HG03039 (cell line): Measurements from ENCODE around the gene EHD1.
"Not testable (repeated sequence)": the region's sequence is repeated elsewhere in the genome, so short reads cannot be mapped to it uniquely, and the experiment has no call there.

Experiments
- ATAC-seq: cut with Tn5 transposase; IDR thresholded peaks from one replicate; pipeline ENCODE4 v1.9.1; 2021; ENCODE audit warnings: mild to moderate bottlenecking, moderate library complexity; ENCODE audit not compliant: unreplicated experiment

The EHD1 gene

DNA sequence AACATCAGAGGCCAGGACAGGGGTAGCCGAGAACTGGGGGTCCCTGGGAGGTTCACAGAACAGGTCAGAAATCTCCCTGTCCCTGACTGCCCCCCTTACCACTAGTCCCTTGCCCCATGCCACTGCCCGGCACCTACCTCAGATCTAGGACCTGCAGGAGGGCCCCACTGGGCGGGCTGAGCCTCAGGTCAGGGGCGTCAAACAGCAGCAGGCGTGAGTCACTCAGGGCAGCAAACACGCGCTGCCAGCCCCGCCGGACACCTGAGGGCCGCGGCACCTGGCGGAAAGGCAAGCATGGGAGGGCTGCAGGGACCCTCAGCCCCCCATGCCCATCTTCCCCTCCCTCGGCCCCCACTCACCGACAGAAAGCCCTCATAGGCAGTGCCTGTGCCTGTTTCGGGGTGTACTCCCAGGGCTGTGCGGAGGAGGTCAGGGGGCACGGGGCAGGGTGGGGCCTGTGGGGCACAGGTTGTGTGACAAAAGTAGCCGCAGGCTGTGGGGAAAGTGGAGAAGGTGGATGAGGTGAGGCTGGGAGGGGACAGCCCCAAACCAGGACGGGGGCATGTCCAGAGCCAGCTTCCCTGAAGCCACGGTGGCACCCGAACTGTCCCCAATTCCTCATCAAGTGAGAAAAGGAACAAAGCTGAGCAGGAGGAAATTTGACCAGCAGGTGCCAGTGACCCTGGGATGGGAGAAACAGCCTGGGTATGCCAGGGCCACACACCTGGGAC lies 45.8 kb downstream of the EHD1 start:
- no peak for ATAC-seq

DNA sequence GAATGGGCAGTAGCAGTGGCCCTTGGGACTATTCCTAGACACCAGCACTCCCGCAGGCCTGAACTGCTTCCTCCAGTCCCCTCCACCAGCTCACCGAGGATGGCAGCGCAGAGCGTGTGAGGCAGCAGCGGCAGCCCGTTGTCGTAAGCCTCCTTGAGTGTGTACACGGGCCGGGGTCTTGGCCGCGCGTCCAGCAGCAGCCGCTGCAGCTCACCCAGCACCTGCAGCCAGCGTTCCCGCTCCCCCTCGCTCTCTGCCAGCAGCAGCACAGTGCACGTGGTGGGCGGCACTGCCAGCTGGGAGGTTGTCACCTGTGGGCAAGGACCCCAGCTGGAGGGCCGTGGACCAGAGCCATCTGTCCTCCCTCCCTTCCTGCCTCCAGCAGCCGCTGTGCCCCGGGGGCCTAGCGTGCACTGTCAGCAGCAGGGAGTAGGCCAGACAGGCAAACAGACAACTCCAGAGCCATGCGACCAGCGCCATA lies 47.0 kb downstream of the EHD1 start:
- ATAC-seq, result no peak

DNA sequence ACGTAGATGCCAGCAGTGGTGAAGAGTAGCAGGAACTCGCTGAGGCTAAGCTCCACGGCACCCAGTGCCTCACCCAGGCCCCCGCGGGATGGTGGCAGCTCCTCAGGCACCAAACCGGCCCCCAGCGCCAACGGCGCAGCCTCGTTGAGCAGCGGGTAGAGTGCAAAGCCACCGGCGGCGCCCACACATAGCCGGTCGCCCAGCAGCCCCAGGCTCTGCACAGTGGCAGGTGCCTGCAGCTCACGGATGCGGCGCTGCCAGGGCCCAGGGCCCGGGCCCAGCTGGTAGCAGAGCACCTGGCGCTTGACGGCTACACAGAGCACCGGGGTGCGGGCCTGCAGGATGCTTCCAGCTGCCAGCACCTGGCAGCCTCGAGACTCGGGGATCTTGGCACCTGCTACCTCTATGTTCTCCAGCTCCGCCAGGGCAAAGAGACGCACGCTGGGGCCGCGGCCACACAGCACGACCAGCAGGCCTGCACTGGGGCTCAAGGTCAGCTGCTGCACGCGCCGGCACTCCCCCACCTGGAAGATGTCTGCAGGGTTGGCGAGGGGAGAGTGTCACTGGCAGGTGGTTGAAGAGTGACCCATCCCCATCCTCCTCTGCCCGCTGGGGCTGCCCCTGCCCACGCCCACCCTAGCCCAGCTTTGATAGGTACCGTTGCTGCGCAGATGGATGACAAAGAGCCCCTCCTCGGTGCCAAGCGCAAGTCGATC lies 48.7 kb downstream of the EHD1 start:
- no peak for ATAC-seq

DNA sequence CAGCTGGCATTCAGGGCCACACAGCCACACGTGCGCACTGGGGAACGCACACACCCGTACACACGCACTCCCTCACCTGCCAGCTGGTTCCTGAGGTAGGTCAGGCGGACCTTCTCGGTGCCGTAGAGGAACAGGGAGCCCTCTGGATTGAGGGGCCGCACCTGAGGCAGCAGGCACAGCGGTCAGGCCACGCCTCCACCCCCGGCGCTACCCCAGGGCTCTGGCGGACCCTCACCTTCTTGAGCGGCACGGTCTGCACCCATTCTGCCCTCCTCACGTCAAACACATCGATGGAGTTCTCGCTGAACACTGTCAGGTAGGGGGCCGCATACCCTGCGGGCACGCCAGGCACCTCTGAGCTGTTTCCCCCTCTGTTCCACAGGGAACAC lies 51.0 kb downstream of the EHD1 start:
- ATAC-seq, result no peak

DNA sequence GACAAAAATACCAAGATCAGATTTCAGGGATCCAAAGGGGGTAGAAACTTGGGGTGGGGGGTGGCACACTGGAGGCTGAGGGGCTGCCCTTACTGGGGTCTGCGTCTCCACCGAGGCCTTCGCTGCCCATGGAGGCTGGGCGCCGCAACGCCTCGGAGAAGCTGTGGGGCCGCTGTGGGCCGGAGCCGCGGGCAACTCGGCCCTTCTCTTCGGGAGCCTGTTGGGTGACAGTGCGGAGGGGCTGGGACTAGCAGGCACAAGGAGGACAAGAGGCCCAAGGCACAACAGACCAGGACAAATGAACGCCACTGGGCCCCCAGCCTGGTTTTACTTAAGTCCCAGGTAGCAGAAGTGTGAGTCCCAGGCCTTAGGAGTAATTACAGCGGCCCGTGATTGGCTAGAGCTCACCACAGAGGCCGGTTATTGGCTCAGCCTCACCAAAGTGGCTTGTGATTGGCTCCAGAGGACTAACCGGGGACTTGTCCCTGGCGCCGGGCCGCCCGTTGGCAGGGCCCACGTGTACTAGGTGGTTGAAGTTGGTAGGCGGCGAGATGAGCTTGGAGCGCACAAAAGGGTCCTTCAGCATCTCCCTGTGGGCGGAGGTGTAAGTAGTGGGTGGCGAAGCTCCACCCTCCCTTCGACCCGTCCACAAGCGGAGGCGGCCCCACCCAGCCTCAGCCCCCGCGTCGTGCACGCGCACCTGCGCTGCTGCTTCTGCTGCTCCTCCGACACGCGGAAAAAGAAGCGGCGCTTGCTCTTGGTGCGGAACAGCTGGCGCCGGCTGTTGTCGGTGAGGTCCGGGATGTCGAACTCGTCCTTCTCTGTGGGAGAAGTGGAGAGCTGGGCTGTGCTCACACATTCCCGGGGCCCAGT lies 51.6 kb downstream of the EHD1 start:
- ATAC-seq, result no peak

DNA sequence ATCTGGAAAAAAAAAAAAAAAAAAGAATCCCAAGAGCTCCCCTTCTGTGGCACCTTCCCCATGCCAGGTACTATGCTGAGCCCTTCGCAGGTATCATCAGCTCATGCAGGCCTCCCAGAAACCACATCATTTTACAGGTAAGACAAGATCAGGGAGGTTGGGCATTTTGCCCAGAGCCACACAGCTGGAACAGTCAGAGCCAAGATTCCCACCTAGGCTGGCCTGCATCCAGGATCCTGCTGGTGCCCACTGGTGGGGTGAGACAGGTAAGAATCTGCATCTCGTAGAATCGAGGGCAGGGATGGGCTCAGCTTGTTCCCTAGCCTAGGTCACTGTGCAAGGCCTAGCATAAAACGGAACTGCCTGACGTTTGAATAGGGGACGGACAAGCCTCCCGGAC lies 52.4 kb downstream of the EHD1 start:
- no peak for ATAC-seq

DNA sequence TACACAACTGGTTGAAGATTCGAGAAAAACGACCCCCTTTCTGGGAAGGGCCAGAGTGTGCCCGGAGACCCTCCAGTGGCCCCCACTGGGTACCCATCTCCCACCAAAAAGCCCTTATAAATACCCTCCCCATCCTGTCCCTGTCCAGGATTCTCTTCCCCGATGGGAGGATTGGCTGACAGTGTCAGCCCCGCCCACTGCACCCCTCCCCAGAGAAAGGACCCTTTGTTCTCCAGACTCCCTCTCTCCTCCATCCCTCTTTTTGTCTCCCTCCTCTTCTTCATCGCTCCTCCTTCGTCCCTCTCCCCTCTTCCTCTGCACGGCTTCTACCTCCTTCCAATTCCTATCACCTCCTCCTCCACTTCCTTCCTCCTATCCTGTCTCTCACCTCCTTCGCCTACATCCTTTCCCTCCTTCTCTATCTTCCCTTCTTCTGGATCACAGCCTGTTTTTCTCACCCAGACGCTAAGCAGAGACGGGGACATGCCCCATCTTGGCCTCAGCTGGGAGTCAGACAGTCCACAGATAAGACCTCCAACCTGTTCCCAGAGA lies 54.8 kb downstream of the EHD1 start:
- ATAC-seq, result no peak

DNA sequence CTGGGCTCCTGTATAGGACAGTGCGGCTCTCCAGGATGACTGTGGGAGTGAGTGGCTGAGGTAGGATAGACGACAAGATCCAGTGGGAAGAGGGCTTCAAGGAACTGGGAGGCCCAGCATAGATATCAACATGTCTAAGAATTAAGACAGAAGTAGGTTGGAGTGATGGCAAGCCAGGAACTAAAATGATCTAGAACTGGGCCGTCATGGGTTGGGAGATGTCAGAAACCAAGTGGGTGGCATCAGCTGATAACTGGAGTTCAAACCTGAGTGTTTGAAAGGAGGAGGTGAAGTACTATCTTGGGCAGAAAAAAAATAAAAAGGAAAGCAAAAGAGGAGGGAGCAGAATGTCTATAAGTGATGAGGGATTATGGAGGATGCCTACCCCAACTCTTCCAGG lies 60.9 kb downstream of the EHD1 start:
- no peak for ATAC-seq

DNA sequence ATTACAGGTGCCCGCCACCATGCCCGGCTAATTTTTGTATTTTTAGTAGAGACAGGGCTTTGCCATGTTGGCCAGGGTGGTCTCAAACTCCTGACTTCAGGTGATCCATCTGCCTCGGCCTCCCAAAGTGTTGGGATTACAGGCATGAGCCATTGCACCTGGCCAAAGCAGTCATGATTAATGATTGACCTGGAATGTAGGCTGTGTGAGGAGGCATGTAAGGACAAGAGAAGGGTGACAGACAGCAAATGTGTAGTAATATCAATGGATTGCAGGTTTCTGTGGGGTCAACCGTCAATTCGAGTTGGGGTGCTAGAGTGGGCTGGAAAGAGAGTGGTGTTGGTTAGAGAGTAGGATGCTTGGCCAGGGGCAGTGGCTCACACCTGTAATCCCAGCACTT lies 63.0 kb downstream of the EHD1 start:
- not testable (repeated sequence) for ATAC-seq

DNA sequence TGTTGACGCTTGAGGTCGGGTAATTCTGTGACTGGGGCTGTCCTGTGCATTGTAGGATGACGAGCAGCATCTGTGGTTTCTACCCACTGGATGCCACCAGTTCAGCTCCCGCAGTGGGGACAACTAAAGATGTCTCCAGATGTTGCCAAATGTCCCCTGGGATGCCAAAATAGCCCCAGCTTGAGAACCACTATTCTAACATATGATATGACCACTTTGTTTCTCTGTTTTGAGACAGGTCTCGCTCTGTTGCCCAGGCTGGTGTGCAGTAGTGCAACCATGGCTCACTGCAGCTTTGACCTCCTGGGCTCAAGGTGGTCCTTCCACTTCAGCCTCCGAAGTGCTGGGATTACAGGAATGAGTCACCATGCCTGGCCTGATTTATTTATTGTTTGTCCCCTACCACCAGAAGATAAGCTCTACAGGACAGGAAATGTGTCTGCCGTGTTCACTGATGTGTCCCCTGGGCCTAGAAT lies 63.7 kb downstream of the EHD1 start:
- no peak for ATAC-seq

DNA sequence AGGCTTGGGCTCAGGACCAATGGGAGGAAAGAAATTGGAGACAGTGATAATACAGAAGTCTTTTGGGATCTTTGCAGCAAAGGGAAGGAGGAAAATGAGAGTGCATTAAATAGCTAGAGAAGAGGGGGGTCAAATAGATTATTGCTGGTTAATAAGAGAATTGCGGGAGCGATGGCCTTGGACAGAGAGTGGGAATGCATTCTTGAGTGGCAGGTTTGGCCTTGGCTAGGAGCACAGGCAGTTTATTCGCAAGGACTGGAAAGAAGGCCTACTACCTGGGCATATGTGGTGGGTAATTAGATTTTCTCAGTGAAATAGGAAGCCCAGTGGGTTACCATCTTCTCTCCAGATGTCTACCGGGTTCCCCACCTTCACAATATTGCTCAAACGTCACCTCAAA lies 64.6 kb downstream of the EHD1 start:
- no peak for ATAC-seq

DNA sequence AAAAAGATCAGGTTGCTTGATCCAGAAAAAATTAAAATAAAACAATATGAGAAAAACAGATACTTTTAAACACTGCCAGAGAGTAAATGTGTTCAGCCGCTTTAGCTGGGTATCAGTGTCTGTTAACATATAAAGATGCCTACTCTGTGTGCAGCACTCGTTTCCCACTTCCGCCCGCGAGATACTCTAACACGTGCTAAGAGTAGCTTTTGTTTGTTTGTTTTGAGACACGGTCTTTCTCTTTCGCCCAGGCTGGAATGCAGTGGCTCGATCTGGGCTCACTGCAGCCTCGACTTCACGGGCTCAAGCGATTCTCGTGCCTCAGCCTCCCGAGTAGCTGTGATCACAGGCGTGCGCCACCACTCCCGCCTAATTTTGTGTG lies 67.5 kb downstream of the EHD1 start:
- ATAC-seq, result no peak

DNA sequence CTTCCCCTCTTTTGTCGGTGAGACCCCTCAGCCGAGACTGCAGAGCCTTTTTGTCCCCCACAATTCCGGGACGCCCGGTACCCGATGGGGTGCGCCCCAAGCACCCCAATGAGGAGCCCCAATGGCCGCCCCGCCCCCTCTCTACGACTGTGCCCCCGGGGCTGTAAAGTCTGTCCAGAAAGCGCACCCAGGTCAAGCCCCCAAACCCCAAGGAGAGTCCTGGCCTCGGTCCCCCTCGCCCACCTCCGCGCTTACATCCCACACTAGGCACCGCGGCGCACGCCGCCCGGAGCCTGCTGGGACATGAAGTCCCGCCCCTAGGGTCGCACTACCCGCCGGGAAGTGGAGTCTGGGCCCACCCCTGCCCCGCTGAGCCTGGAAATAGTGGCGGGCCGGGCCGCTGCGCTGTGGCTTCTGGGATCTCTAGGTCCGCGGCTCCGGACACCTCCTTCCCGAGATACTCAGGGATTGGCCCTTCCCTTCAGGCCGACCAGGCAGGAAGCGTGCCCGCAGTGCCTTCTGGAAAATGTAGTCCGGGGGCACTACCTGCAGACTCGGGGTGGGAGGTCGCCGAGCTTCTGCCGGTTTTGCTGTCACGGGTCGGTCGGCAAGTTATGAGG lies 68.0 kb downstream of the EHD1 start, which contains the start of gene MEN1:
Gene MEN1, minus strand, starts transcription at position 281 of the 620 bp plus-strand sequence. CDS start 442 bp downstream, outside the sequence.
- peak; percentile 63 for ATAC-seq

DNA sequence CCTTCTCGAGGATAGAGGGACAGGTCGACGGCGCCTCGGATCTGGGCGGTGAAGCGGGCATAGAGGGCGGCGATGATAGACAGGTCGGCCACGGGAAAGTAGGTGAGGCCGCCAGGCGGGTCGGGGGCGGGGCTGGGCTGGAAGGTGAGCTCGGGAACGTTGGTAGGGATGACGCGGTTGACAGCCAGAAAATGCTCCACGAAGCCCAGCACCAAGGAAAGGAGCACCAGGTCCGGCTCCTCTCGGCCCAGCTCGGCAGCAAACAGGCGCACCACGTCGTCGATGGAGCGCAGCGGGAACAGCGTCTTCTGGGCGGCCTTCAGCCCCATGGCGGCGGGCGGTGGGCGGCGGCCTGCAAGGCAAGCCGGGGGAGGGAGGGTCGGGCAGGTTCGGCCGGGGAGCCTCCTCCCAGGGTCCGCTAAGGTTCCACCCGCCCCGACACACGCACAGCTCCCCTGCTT lies 68.6 kb downstream of the EHD1 start:
- ATAC-seq, result no peak

DNA sequence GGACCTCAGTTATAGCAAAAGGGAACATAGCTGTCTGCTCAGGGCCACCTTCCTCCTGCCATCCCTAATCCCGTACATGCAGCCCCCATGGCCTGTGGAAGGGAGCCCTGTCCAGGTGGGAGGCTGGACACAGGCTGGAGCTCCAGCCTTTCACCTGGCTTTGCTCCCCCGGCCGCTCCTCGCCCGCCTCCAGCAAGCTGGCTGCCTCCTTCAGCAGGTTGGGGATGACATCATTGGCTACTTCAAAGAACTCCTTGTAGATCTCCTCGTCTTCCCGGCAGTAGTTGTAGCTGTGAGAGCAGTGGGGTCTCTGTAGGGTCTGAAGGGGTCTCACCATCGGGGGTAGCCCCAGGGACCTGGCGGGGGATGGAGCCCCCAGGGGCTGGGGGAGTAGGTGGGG lies 72.9 kb downstream of the EHD1 start:
- no peak for ATAC-seq

DNA sequence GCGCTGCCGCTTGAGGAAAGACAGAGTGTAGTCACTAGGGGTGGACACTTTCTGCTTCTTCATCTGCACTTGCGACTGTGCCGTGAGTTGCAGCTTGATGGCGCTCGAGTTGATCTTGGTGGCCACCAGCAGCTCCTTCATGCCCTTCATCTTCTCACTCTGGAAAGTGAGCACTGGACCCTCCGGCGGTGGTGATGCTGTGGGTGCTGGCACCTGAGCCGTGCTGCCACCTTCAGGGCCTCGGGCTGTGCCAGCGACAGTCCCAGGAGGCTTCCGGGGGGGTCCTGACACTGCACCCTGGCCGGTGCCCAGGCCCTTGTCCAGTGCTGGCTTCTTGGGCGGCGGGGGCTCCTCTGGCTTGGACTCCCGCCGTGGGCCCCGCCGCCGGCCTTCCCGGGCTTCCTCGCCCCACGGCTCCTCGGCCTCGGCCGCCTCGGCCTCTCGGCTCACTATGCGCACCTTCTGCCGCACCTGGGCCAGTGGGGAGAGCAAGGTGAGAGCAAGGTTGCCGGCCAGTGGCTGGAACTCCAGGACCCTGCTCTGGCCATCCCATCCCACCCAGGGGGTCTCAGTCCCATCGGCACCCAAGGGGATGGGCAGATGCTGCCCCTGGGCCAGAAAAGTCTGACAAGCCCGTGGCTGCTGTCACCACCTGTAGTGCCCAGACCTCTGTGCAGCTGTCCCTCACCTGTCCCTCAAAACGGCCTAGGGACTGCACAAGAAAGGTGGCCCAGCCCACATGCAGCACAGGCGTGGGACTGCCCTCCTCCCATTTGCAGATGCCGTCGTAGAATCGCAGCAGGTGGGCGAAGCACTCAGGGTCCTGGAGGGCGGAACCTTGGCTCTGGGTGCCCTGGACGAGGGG lies 73.8 kb downstream of the EHD1 start:
- ATAC-seq, result no peak

DNA sequence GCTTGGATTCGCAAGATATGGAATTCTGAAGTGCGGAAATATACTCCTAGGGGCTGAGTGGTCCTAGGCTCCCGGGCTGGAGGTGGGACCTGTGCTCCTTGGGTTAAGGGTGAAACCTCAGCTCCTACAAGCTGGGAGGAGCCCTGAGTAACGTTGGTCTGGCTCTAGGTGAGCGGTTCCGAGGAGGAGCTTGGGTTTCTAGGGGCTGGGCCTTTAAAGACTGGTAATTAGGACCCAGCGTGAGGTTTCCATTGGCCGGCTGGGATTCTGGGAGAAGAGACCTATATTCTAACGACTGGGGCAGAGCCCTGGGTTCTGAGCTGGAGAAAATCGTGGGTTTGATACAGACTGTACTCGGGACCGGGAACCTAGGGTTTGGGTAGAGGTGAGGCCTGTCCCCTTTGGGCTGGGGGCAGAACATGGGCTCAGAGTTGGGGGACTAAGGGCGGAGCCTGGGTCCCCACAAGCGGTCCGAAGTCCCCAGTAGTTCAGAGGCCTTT lies 74.5 kb downstream of the EHD1 start:
- no peak for ATAC-seq

DNA sequence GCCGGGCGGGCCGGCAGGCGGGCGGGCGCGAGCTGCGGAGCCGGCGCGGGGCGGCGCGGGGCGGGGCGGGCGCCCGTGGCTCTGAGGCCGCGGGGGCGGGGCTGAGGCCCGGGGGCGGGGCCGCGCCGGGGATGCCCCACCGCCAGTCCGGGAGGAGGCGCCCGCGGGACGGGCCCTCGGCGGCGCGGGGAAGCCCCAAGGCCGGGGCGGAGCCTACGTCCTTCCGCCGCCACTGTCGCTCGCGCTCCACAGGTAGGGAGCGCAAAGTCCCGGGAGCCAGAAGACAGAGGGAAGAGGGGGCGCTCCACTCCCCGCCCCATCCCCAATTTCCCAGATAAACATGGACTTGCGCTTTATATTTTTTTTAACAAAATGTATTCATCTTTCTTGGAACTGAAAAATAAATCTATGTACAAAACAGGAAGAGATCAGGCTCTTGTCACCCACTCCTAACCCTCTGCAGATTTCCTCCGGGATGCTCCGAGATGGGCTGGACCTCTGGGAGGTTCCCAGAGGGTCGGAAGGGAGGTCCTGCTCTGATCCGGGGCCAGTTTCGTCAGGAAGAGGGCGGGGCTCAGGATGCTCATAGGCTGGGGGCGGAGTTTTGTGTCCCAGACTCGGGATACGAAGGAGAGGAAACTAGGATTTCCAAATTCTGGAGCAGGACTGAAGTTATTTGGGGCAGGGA lies 75.1 kb downstream of the EHD1 start, which contains the start of gene MAP4K2:
Gene MAP4K2, minus strand, starts transcription at position 57 of the 688 bp plus-strand sequence. CDS start 65 bp downstream, outside the sequence.
- peak; percentile 61 for ATAC-seq
